Mesendoderm (in vitro differentiated cells): Measurements from ENCODE around the gene MBNL1.
"Not testable (repeated sequence)": the region's sequence is repeated elsewhere in the genome, so short reads cannot be mapped to it uniquely, and the experiment has no call there.

Source experiments
- DNase-seq: peaks from one replicate; pipeline ENCODE4 v3.0.0; 2013
- H2AK5ac ChIP-seq: 2 replicates; pipeline ENCODE4 v1.6.1; 2013; ENCODE audit warnings: low read length, inconsistent platforms
- H2BK120ac ChIP-seq: 2 replicates; pipeline ENCODE4 v1.6.1; 2013; ENCODE audit warnings: low read depth, mild to moderate bottlenecking, low read length, moderate library complexity, mixed read lengths
- H2BK15ac ChIP-seq: replicated peaks from 2 replicates; pipeline ENCODE4 v1.6.1; 2013; ENCODE audit warnings: low read depth, mild to moderate bottlenecking, moderate library complexity
- H2BK5ac ChIP-seq: 2 replicates; pipeline ENCODE4 v1.6.1; 2013; ENCODE audit warnings: low read length, inconsistent platforms
- H3K18ac ChIP-seq: 2 replicates; pipeline ENCODE4 v1.6.1; 2013; ENCODE audit warnings: mild to moderate bottlenecking, low read length, mixed read lengths
- H3K23ac ChIP-seq: one replicate; pipeline ENCODE4 v1.6.1; 2013; ENCODE audit warnings: low read length
- H3K27ac ChIP-seq: 2 replicates; pipeline ENCODE4 v1.5.1; 2013; ENCODE audit warnings: low read depth, mild to moderate bottlenecking, inconsistent platforms, low read length, moderate library complexity
- H3K27me3 ChIP-seq: 2 replicates; pipeline ENCODE4 v1.6.1; 2013; ENCODE audit warnings: low read length, control low read depth, mild to moderate bottlenecking, inconsistent platforms; ENCODE audit not compliant: insufficient read depth, poor library complexity
- H3K36me3 ChIP-seq: 2 replicates; pipeline ENCODE4 v1.6.1; 2013; ENCODE audit warnings: low read length, inconsistent platforms; ENCODE audit not compliant: control insufficient read depth, insufficient read depth
- H3K4ac ChIP-seq: one replicate; pipeline ENCODE4 v1.6.1; 2013; ENCODE audit warnings: low read depth, mild to moderate bottlenecking, low read length, moderate library complexity
- H3K4me1 ChIP-seq: 2 replicates; pipeline ENCODE4 v1.6.1; 2013; ENCODE audit warnings: low read depth, low read length, inconsistent platforms; ENCODE audit not compliant: control insufficient read depth
- H3K4me2 ChIP-seq: 2 replicates; pipeline ENCODE4 v1.6.1; 2013; ENCODE audit warnings: low read length
- H3K4me3 ChIP-seq: 2 replicates; pipeline ENCODE4 v1.5.1; 2013; ENCODE audit warnings: mild to moderate bottlenecking, low read length
- H3K56ac ChIP-seq: one replicate; pipeline ENCODE4 v1.6.1; 2013; ENCODE audit warnings: low read length
- H3K79me1 ChIP-seq: 2 replicates; pipeline ENCODE4 v1.6.1; 2013; ENCODE audit warnings: low read length, inconsistent platforms
- H3K79me2 ChIP-seq: 2 replicates; pipeline ENCODE4 v1.6.1; 2013; ENCODE audit warnings: mild to moderate bottlenecking, low read length; ENCODE audit not compliant: control insufficient read depth, insufficient read depth
- H3K9ac ChIP-seq: 2 replicates; pipeline ENCODE4 v1.6.1; 2013; ENCODE audit warnings: low read length, inconsistent platforms
- H4K5ac ChIP-seq: one replicate; pipeline ENCODE4 v1.6.1; 2013; ENCODE audit warnings: low read length
- H4K8ac ChIP-seq: one replicate; pipeline ENCODE4 v1.6.1; 2013; ENCODE audit warnings: low read depth, mild to moderate bottlenecking, control low read depth, low read length, moderate library complexity
- WGBS: extraction: QIAGEN DNeasy Blood & Tissue Kit; methylation state at CpG from one replicate; pipeline ENCODE4 v1.1.7; 2013; ENCODE audit warnings: low lambda C conversion rate, missing lambda C conversion rate; ENCODE audit not compliant: insufficient coverage; ENCODE audit errors: extremely low coverage; 5-methylcytosine and 5-hydroxymethylcytosine counted together

Gene MBNL1

DNA sequence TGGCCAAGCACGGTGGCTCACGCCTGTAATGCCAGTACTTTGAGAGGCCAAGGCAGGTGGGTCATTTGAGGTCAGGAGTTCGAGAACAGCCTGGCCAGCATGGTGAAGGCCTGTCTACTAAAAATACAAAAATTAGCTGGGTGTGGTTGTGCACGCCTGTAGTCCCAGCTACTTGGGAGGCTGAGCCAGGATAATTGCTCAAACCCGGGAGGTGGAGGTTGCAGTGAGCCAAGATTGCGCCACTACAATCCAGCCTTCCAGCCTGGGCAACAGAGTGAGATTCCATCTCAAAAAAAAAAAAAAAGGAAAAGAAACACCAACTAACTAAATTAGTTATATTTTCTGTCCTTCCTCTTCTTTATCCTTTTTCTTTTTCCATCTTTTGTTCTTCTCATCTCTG lies 68.6 kb downstream of the MBNL1 start:
- H2BK120ac ChIP-seq, H3K4me3 ChIP-seq, H3K36me3 ChIP-seq, H3K56ac ChIP-seq, H3K4me1 ChIP-seq, H3K4me2 ChIP-seq, H3K79me2 ChIP-seq, H3K27me3 ChIP-seq, H4K8ac ChIP-seq, H3K27ac ChIP-seq, H3K79me1 ChIP-seq, H3K23ac ChIP-seq, H3K18ac ChIP-seq, H3K4ac ChIP-seq, H2BK15ac ChIP-seq, H2AK5ac ChIP-seq, DNase-seq, H4K5ac ChIP-seq, H3K9ac ChIP-seq, H2BK5ac ChIP-seq: not testable (repeated sequence)
- WGBS = no CpG with 5 or more reads among the region's 6 CpGs

DNA sequence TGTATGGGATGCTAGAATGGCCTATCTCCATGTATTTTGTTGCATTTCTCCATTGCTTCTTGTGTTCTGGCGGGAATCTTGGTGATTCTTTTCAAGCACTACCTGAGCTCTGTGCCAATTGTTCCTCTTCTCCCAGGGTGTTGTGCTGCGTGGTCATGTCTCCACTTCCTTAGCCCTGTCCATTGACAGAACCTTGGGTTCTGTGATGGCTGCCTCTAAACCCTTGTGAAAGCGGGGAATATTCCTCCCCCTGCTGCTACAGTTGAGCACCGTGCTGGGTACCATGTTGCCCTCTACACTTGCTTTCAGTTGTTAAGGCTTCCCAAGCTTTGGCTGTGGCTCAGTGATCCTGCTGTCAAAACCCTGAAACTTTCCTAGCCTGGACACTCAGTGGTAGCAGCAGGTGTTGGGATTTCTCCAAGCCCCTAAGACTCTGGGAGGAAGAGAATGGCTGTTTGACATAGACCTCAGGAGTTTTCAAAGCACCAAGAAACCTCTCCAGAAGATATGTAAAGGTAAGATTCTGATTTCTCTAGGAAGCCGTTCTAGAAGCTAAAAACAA lies 69.5 kb downstream of the MBNL1 start:
- Histone ChIP-seq H3K18ac (no peak overlapping the region), H3K4me2 (no peak overlapping the region), H2BK15ac (no peak overlapping the region), H3K9ac (no peak overlapping the region), H3K27ac (no peak overlapping the region), H3K79me2 (no peaks in the 10 kb centered on the region), H3K4ac (no peak overlapping the region), H2BK120ac (no peak overlapping the region), H3K27me3 (no peaks in the 10 kb centered on the region), H3K23ac (no peak overlapping the region), H4K5ac (no peak overlapping the region), H3K36me3 (no peaks in the 10 kb centered on the region), H4K8ac (no peak overlapping the region), H3K79me1 (no peaks in the 10 kb centered on the region), H3K56ac (no peak overlapping the region), H3K4me3 (no peak overlapping the region), H2BK5ac (no peak overlapping the region), H3K4me1 (no peaks in the 10 kb centered on the region), H2AK5ac (no peak overlapping the region)
- DNase-seq = no peak
- no CpG with 5 or more reads among the region's 5 CpGs for WGBS

DNA sequence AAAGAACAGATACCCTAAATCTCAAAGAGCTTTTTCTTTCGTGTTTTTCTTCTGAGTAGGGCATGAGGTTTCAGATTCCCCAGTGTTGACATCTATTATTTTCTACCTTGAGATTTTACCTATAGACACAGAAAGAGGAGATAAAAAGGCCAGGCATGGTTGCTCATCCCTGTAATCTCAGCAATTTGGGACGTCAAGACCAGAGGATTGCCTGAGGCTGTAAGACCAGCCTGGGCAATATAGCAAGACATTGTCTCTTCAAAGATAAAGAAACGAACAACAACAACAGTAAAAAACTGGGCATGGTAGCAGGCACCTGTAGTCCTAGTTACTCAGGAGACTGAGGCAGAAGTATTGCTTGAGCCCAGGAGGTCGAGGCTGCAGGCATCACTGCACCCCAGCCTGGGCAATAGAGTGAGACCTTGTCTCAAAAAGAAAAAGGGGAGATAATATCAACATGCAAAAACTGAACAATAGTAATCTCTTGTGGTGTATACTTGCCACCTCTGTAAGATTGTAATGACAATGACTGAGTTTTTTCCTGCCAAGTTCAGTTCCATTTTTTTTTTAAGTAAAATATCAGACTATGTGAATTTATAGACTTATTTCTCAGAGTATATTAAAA lies 71.3 kb downstream of the MBNL1 start:
- DNase-seq = peak; percentile 35
- H3K4me2 ChIP-seq = no peak overlapping the region
- no CpG with 5 or more reads among the region's 4 CpGs for WGBS

DNA sequence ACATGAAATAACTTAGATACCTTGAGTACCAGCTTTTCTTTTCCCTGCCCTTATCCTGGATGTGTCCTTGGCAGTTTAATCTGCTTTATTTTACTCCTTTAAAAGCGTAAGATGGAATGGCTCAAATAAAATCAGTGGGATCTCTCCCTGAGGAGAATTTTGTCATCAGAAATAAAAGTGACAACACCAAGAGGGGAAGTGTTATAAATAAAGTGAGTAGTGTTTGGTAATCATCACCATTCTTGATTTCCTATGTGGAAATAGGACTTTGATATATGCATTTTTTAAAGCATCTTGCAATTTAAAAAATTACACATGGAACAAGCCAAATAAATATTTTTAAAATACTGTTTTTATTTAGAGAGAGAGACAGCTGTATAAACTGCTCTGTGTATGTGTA lies 76.5 kb downstream of the MBNL1 start:
- Histone ChIP-seq H2AK5ac (no peak overlapping the region), H4K8ac (no peak overlapping the region), H3K27ac (no peak overlapping the region), H3K4me3 (no peak overlapping the region), H3K9ac (no peak overlapping the region), H3K23ac (no peak overlapping the region), H3K4me2 (no peak overlapping the region), H3K27me3 (no peaks in the 10 kb centered on the region), H2BK120ac (no peak overlapping the region), H3K18ac (no peak overlapping the region), H4K5ac (no peak overlapping the region), H2BK15ac (no peak overlapping the region), H3K79me1 (no peaks in the 10 kb centered on the region), H3K4me1 (no peaks in the 10 kb centered on the region), H3K36me3 (no peaks in the 10 kb centered on the region), H3K79me2 (no peaks in the 10 kb centered on the region), H2BK5ac (no peak overlapping the region), H3K4ac (no peak overlapping the region), H3K56ac (no peak overlapping the region)
- no peak for DNase-seq
- WGBS = no CpG with 5 or more reads among the region's 1 CpG

More for the DNA sequence above, 71.3 kb downstream of the MBNL1 start:
- H3K4me1 ChIP-seq = no peaks in the 10 kb centered on the region
- no peak overlapping the region for H3K27ac ChIP-seq
- H4K8ac ChIP-seq = no peak overlapping the region
- no peak overlapping the region for H3K18ac ChIP-seq
- no peak overlapping the region for H2AK5ac ChIP-seq
- H2BK15ac ChIP-seq = no peak overlapping the region
- H2BK120ac ChIP-seq = no peak overlapping the region
- no peak overlapping the region for H3K4me3 ChIP-seq
- no peak overlapping the region for H3K9ac ChIP-seq
- H4K5ac ChIP-seq = no peak overlapping the region
- H3K56ac ChIP-seq = no peak overlapping the region
- no peaks in the 10 kb centered on the region for H3K79me2 ChIP-seq
- H3K79me1 ChIP-seq = no peaks in the 10 kb centered on the region
- H3K27me3 ChIP-seq = no peaks in the 10 kb centered on the region
- no peaks in the 10 kb centered on the region for H3K36me3 ChIP-seq
- no peak overlapping the region for H3K23ac ChIP-seq
- H3K4ac ChIP-seq = no peak overlapping the region
- no peak overlapping the region for H2BK5ac ChIP-seq

DNA sequence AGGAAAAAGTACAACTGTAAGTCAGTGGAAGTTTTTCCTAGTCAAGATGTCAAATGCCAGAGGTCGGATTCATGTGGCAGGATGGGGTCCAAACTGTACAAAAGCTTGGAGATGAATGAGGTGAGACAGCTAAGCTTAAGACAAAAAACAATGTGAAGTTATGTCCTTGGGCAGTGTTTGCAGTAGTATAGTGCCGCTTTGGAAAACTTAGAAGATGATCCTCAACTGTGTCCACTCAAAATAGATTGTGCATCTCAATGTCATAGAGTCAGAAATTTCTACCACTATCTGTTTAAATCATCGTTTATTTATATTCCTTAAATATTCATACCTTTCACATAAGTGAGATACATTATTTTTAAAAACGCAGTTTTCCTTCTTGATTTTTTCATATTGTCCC lies 77.3 kb downstream of the MBNL1 start:
- Histone ChIP-seq H2BK15ac (no peak overlapping the region), H3K9ac (no peak overlapping the region), H3K4me2 (no peak overlapping the region), H2AK5ac (no peak overlapping the region), H2BK120ac (no peak overlapping the region), H2BK5ac (no peak overlapping the region), H3K4me1 (no peaks in the 10 kb centered on the region), H4K5ac (no peak overlapping the region), H3K79me2 (no peaks in the 10 kb centered on the region), H3K27me3 (no peaks in the 10 kb centered on the region), H3K23ac (no peak overlapping the region), H4K8ac (no peak overlapping the region), H3K27ac (no peak overlapping the region), H3K36me3 (no peaks in the 10 kb centered on the region), H3K56ac (no peak overlapping the region), H3K79me1 (no peaks in the 10 kb centered on the region), H3K4ac (no peak overlapping the region), H3K4me3 (no peak overlapping the region), H3K18ac (no peak overlapping the region)
- no peak for DNase-seq
- WGBS = 100% methylated on average over 2 of the region's 4 CpGs

DNA sequence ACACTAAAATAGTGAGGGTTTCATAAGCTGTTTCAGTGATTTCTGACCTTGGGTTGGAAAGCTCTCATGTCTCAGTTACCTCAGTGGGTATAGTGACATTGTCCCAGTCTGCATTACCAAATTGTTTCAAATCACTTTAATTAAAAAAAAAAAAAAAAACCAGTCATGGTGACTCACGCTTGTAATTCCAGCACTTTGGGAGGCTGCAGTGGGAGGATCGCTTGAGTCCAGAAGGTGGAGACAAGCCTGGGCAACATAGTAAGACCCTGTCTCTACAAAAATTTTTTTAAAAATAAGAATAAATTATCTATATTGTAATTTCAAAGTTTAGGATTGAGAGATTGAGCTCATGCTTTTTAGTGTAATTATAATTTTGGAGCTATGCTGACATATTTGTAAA lies 78.0 kb downstream of the MBNL1 start:
- no peak overlapping the region for H3K56ac ChIP-seq
- no peak overlapping the region for H3K4me2 ChIP-seq
- no peak overlapping the region for H3K9ac ChIP-seq
- no peak overlapping the region for H2BK120ac ChIP-seq
- H3K36me3 ChIP-seq = no peaks in the 10 kb centered on the region
- no CpG with 5 or more reads among the region's 2 CpGs for WGBS
- no peak overlapping the region for H2BK15ac ChIP-seq
- H3K79me2 ChIP-seq = no peaks in the 10 kb centered on the region
- no peaks in the 10 kb centered on the region for H3K4me1 ChIP-seq
- no peak overlapping the region for H3K4me3 ChIP-seq
- no peak for DNase-seq
- H3K18ac ChIP-seq = no peak overlapping the region
- no peak overlapping the region for H4K5ac ChIP-seq
- H2AK5ac ChIP-seq = no peak overlapping the region
- H2BK5ac ChIP-seq = no peak overlapping the region
- H3K27ac ChIP-seq = no peak overlapping the region
- no peak overlapping the region for H3K4ac ChIP-seq
- H3K23ac ChIP-seq = no peak overlapping the region
- H3K79me1 ChIP-seq = no peaks in the 10 kb centered on the region
- no peak overlapping the region for H4K8ac ChIP-seq
- no peaks in the 10 kb centered on the region for H3K27me3 ChIP-seq
